ENCODE measurements around the gene EID3. TPM values are rescaled to one million over a fixed set of nuclear protein-coding genes. Genes with fewer than 3 reads are reported as not detected.

The EID3 gene
- total RNA-seq, 1 experiment from 2014 or later, result 3.2 TPM

GRCh38 chr12:104337030-104337558 lies 33.6 kb downstream of the EID3 start (continued):
- TF ChIP-seq AFF4 (CRISPR knock-in tag; IDR thresholded peaks at IDR 0.05; ENCODE audit: borderline replicate concordance), result no peak

GRCh38 chr12:104339663-104340062 lies 36.1 kb downstream of the EID3 start:
- Mint-ChIP-seq H3K27ac (no peak overlapping the region), H3K9me3 (no peaks in the 10 kb centered on the region), H3K36me3 (peaks cover 58% of the 10 kb centered on the region), H3K27me3 (ENCODE audit: low read depth) (no peaks in the 10 kb centered on the region), H3K4me3 (no peak overlapping the region), H3K4me1 (no peaks in the 10 kb centered on the region)
- POLR2A ChIA-PET, result no interaction called here
- ATAC-seq (no peak), DNase-seq (ENCODE audit: low spot score) (no peak)
- CTCF ChIA-PET, result interaction anchor here (1.2 kb wide), 1 partner anchor 19 kb away, joined by 3 read pairs; no protein-coding TSS in a partner anchor
- TF ChIP-seq NFATC4 (CRISPR knock-in tag; IDR thresholded peaks at IDR 0.05) (no peak), ETV6 (CRISPR knock-in tag; IDR thresholded peaks at IDR 0.05) (no peak), GTF2I (CRISPR knock-in tag; conservative IDR thresholded peaks at IDR 0.05) (no peak), SP1 (CRISPR knock-in tag; conservative IDR thresholded peaks at IDR 0.05) (no peak), ZNF423 (CRISPR knock-in tag; IDR thresholded peaks at IDR 0.05) (no peak), ZNF396 (CRISPR knock-in tag; IDR thresholded peaks at IDR 0.05; ENCODE audit: borderline replicate concordance) (no peak), GRHL2 (CRISPR knock-in tag; IDR thresholded peaks at IDR 0.05; ENCODE audit: insufficient replicate concordance, severe bottlenecking) (no peak), NFE2L1 (CRISPR knock-in tag; IDR thresholded peaks at IDR 0.05) (no peak), ZNF532 (CRISPR knock-in tag; IDR thresholded peaks at IDR 0.05; ENCODE audit: borderline replicate concordance) (no peak), ZNF121 (CRISPR knock-in tag; IDR thresholded peaks at IDR 0.05) (no peak), JUN (CRISPR knock-in tag; IDR thresholded peaks at IDR 0.05) (no peak), ZNF317 (CRISPR knock-in tag; IDR thresholded peaks at IDR 0.05; ENCODE audit: borderline replicate concordance, low read depth) (no peak), ZNF281 (CRISPR knock-in tag; IDR thresholded peaks at IDR 0.05) (no peak), ZBTB21 (CRISPR knock-in tag; IDR thresholded peaks at IDR 0.05; ENCODE audit: borderline replicate concordance) (no peak), AR (CRISPR knock-in tag; IDR thresholded peaks at IDR 0.05) (no peak), NR3C1 (CRISPR knock-in tag; conservative IDR thresholded peaks at IDR 0.05; ENCODE audit: low read depth) (no peak), PRDM15 (CRISPR knock-in tag; IDR thresholded peaks at IDR 0.05) (no peak)

All from WTC11 (cell line).